Left hindlimb (tissue), 1 donor: Measurements from ENCODE around the gene STBD1.
"Not testable (repeated sequence)": the region's sequence is repeated elsewhere in the genome, so short reads cannot be mapped to it uniquely, and the experiment has no call there.

Source experiments
- DNase-seq: peaks from one replicate; pipeline ENCODE4 v3.0.0-alpha.2; 2018

The STBD1 gene

DNA sequence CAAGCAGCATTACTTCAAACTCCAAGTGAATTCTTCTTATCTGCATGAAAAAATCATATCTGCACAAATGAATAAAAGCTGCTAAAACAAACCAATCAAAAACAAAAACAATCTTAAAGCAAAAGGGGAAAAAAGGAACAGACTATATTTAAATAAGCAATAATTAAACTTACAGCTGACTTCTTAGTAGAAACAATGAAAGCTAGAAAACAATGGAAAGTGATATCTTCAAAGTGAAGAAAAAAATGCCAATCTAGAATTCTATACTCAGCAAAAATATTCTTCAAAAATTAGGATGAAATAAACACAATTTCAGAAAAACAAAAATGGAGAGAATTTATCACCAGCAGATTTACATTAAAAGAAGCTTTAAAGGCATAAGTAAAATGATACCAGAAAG is 20.0 kb downstream of the STBD1 start:
- DNase-seq: no peak

- no peak for DNase-seq
These were observed 28.4 kb downstream of the STBD1 start for GRCh38 chr4:76334885-76335284.

- no peak for DNase-seq
These were observed 32.8 kb downstream of the STBD1 start for GRCh38 chr4:76339364-76339763.

GRCh38 chr4:76341063-76341462 is 34.5 kb downstream of the STBD1 start:
- no peak for DNase-seq

DNA sequence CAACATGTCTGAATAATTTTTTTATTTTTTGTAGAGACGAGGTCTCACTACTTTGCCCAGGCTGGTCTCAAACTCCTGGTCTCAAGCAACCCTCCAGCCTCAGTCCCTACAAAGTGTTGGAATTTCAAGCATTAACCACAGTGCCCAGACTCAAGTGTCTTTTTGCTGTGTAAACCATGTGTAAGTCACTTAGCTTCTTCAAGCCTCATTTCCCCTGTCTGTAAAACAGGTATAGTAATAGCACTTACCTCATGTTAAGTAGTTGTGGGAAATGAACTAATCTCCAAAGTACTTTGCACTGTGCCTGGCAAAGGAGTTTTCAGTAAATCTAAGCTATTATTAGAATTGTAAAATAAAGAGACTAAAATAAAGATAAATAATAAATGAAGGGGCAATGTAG is 35.7 kb downstream of the STBD1 start:
- DNase-seq: no peak

DNA sequence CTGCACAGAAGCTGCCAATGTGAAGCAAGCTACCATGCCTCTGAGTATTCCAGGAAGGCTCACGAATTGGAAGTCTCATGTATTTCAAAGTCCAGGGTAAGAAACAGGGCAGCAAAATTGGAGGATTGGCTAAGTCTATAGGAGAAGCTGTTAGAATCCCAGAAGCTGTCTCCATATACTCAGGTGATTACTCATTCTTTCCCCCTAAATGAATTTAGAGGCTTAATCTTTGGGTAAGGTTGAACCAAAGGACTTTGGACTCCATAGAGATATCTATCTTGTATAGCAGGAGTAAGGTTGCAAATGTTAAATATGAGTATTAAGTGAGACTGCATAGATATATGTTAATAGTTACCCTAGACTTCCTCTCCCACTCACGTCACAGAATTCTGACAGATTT is 36.3 kb downstream of the STBD1 start:
- DNase-seq: no peak

DNA sequence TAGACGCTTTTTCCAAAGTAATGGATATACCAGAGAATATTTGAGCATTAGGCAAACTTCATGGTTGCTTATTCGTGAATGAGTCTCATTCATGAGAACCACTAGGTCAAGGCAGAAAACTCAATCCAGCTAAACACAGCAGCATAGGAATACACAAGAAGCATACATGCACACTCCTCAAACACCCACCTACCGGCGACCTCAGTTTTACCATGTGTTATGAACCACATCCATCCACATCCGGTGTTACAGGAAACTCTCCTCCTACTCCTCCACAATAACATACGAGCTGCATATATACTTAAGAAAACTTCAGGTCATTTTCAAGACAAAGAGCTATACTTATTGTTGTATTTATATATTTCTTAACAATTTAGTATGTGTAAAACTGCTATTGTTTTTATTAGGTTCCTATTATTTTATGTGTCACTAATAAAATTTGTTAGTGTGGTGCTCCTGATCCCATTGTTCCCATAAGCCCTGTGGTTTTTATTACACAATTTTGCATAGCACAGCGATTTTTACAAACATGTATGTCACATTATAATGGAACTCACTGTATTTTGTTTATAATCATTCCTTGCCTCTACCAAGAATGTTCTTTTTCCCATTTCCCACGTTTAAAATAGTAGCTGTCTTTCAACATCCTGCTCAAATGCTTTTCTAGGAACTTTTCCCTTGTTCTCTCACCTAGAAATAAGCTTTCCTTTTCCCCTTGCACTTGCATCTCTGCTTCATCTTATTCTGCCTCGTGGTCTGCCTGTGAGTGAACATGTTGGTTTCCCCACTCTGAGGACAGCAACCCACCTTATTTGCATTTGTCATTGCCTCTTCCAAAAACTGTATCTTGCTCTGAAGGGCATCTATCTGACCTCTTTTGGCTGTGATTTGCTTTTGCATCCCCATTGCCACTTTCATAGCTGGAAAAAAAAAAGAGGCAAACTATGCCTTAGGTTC is 48.3 kb downstream of the STBD1 start:
- no peak for DNase-seq

DNA sequence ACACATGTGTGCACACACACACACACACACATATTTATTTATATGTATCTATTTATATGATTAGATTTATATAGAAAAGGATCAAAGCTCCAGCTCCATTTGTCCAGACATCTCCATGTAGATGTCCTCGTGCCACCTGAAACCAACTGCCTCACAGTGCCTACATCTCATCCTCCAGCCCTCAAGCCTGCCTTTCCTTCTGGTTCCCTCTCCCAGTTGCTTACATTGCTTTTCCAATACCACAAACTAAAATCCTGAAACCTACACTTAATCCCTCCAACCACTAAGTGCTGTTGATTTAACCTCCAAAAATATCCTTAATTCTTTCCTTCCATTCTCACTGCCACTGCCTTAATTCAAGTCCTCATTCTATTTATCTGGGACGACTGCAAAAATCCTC is 51.4 kb downstream of the STBD1 start:
- DNase-seq: no peak

GRCh38 chr4:76359881-76360466 is 53.4 kb downstream of the STBD1 start:
- not testable (repeated sequence) for DNase-seq
